GM12873 (cell line): Measurements from ENCODE around the gene KSR2.

Source experiments
- CTCF ChIP-seq: IDR thresholded peaks from 2 replicates; pipeline ENCODE4 v1.5.1; 2012; ENCODE audit warnings: low read depth, mild to moderate bottlenecking, moderate library complexity, low read length, control low read depth; ENCODE audit not compliant: insufficient read depth; ENCODE audit errors: missing control alignments

The KSR2 gene

GRCh38 chr12:117968826-117969659 lies at the start of gene KSR2:
Gene KSR2, minus strand, starts transcription at chr12:117968990. Its CDS starts 735 bp downstream, at chr12:117968255.
- TF ChIP-seq CTCF = no peak

GRCh38 chr12:118017926-118018325 lies 49.1 kb upstream of the KSR2 start:
- no peak for TF ChIP-seq CTCF

GRCh38 chr12:118016424-118017264 lies 47.9 kb upstream of the KSR2 start, which contains the start of gene RFC5:
Gene RFC5, plus strand, starts transcription at chr12:118016703. Its CDS starts 125 bp downstream, at chr12:118016828.
- no peak for TF ChIP-seq CTCF

GRCh38 chr12:118015944-118016343 lies 47.2 kb upstream of the KSR2 start:
- TF ChIP-seq CTCF = no peak

- no peak for TF ChIP-seq CTCF
Observed at GRCh38 chr12:118015306-118015705, 46.5 kb upstream of the KSR2 start.

GRCh38 chr12:118013283-118013682 lies 44.5 kb upstream of the KSR2 start:
- no peak for TF ChIP-seq CTCF

GRCh38 chr12:118011961-118012360 lies 43.2 kb upstream of the KSR2 start:
- no peak for TF ChIP-seq CTCF
